ENCODE measurements around the gene FLRT1.

The FLRT1 gene

DNA sequence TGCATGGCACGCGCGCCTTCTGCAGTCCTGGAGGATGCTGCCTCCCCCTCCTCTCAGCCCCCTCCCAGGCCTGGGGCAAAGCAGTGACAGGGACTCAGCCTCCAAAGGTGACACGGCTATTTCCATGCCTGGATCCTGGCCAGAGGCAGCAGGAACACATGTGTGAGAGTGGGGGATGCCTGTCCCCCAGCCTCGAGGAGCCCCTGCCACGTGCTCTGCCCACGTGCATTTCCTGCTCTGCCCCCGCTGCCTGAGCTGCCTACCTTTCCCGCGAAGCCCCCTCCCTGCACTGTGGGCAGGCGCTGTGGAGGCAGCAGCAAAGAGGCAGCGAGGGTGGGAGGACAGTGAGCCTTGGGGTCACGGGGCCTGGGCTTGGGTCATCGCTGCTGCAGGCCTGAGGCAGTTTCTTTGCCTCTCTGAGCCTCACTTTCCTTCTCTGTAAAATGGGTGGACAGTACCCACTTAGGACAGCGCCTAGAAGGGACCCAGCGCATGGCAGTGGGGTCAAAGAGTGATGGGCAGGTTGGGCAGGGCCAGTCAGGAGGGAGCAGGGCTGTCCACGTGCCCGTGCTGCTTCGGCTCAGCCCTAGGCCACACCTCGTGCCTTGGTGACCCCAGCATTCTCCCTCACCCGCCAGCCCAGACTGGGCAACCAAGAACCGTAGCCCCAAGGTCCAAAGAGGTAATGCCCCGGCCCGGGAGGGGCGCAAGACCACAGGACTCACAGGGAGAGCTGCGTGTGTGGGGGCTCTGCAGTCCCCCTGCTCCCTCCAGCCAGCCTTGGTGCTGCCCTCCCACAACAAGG, 48.6 kb downstream of the FLRT1 start:
- TF ChIP-seq, protein P1, sequence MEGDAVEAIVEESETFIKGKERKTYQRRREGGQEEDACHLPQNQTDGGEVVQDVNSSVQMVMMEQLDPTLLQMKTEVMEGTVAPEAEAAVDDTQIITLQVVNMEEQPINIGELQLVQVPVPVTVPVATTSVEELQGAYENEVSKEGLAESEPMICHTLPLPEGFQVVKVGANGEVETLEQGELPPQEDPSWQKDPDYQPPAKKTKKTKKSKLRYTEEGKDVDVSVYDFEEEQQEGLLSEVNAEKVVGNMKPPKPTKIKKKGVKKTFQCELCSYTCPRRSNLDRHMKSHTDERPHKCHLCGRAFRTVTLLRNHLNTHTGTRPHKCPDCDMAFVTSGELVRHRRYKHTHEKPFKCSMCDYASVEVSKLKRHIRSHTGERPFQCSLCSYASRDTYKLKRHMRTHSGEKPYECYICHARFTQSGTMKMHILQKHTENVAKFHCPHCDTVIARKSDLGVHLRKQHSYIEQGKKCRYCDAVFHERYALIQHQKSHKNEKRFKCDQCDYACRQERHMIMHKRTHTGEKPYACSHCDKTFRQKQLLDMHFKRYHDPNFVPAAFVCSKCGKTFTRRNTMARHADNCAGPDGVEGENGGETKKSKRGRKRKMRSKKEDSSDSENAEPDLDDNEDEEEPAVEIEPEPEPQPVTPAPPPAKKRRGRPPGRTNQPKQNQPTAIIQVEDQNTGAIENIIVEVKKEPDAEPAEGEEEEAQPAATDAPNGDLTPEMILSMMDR (IDR thresholded peaks at IDR 0.05; ENCODE audit: extremely low read depth, insufficient read depth, missing control alignments) = no peak
- in situ Hi-C loops (cut with MboI; ENCODE audit: low pct_unique_long_range_greater_than_20kb, low sequenced_read_pairs, unreplicated experiment) = no loop called here
- DNase-seq (ENCODE audit: low spot score) = no peak

DNA sequence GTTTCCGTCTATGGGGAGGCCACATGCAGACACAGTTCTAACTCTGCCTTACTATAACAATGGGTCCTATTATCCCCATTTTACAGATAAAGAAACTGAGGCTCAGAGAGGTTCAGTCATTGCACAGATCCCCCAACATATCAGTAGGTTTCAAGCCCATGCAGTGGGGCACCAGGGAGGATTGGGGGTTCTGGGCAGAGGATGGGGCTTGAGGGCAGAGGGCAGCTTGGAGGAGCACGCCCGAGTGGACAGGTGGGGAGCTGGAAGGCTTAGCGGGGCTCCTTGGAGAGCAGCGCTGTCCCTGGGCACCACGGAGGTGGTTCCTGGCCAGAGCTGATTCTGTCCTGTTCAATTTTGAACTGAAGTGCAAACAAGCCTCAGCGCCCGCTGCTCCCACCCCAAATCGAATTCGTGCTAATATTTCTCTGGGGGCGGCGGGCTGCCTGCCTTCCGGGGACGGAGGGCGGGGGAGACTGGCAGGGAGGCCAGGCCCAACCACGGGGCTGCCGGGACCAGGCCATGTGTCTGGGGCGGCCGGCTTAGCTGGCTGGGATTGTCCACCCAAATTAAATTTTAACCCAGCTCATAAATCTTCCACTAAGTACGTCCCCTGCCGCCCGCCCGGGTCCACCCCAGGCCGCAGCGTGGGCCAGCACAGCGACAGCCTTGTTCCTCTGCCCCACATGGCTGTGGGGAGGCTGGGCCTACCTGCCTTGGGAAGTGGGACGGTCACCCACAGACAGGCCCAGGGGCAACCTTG, 49.4 kb downstream of the FLRT1 start:
- DNase-seq (ENCODE audit: low spot score) = no peak
- in situ Hi-C loops (cut with MboI; ENCODE audit: low pct_unique_long_range_greater_than_20kb, low sequenced_read_pairs, unreplicated experiment) = no loop called here

More for the DNA sequence above, 49.4 kb downstream of the FLRT1 start:
- TF ChIP-seq, protein P1 (IDR thresholded peaks at IDR 0.05; ENCODE audit: extremely low read depth, insufficient read depth, missing control alignments) = no peak

Data from GM13977 (cell line).